Measurements from ENCODE around the gene MYO1D. TPM values are rescaled to one million over a fixed set of nuclear protein-coding genes. Genes with fewer than 3 reads are reported as not detected.

MYO1D gene
- total RNA-seq, 1 experiment from 2014 or later = 0.10 TPM

- DNase-seq (ENCODE audit: low spot score) = peak; percentile 73
These were observed 307.5 kb downstream of the MYO1D start for GRCh38 chr17:32569171-32570080.

- no peak for DNase-seq (ENCODE audit: low spot score)
These were observed 308.2 kb downstream of the MYO1D start for GRCh38 chr17:32568705-32569104.

GRCh38 chr17:32567511-32567910 lies 309.4 kb downstream of the MYO1D start:
- no peak for DNase-seq (ENCODE audit: low spot score)

- DNase-seq (ENCODE audit: low spot score) = no peak
These were observed 309.8 kb downstream of the MYO1D start for GRCh38 chr17:32567086-32567485.

- DNase-seq (ENCODE audit: low spot score) = no peak
These were observed 310.6 kb downstream of the MYO1D start for GRCh38 chr17:32566303-32566702.

- DNase-seq (ENCODE audit: low spot score) = no peak
These were observed 311.5 kb downstream of the MYO1D start for GRCh38 chr17:32565401-32565800.

- peak; percentile 13 for DNase-seq (ENCODE audit: low spot score)
These were observed 312.6 kb downstream of the MYO1D start for GRCh38 chr17:32564325-32564724.

- no peak for DNase-seq (ENCODE audit: low spot score)
These were observed 313.3 kb downstream of the MYO1D start for GRCh38 chr17:32563583-32563982.

- DNase-seq (ENCODE audit: low spot score) = no peak
These were observed 317.8 kb downstream of the MYO1D start for GRCh38 chr17:32558997-32559650.

GRCh38 chr17:32558326-32558955 lies 318.5 kb downstream of the MYO1D start:
- DNase-seq (ENCODE audit: low spot score) = no peak

- DNase-seq (ENCODE audit: low spot score) = no peak
These were observed 321.2 kb downstream of the MYO1D start for GRCh38 chr17:32555611-32556310.

GRCh38 chr17:32553168-32553567 lies 323.8 kb downstream of the MYO1D start:
- no peak for DNase-seq (ENCODE audit: low spot score)

- no peak for DNase-seq (ENCODE audit: low spot score)
These were observed 324.6 kb downstream of the MYO1D start for GRCh38 chr17:32552280-32552679.

- peak; percentile 51 for DNase-seq (ENCODE audit: low spot score)
These were observed 325.6 kb downstream of the MYO1D start for GRCh38 chr17:32551186-32551955.

GRCh38 chr17:32549559-32549958 lies 327.4 kb downstream of the MYO1D start:
- DNase-seq (ENCODE audit: low spot score) = no peak

GRCh38 chr17:32546031-32546444 lies 330.9 kb downstream of the MYO1D start:
- no peak for DNase-seq (ENCODE audit: low spot score)

- no peak for DNase-seq (ENCODE audit: low spot score)
These were observed 334.7 kb downstream of the MYO1D start for GRCh38 chr17:32542186-32542585.

GRCh38 chr17:32541640-32542039 lies 335.3 kb downstream of the MYO1D start:
- DNase-seq (ENCODE audit: low spot score) = no peak

- DNase-seq (ENCODE audit: low spot score) = peak; percentile 53
These were observed 339.9 kb downstream of the MYO1D start for GRCh38 chr17:32536736-32537643.

- DNase-seq (ENCODE audit: low spot score) = no peak
These were observed 343.6 kb downstream of the MYO1D start for GRCh38 chr17:32533296-32533695.
